DMS53 treated with DMSO at 0.1 percent for 48 hours (cell line): ENCODE measurements around the gene LHX8.
"Not testable (repeated sequence)": the region's sequence is repeated elsewhere in the genome, so short reads cannot be mapped to it uniquely, and the experiment has no call there.

Experiments used
- DNase-seq: peaks from one replicate; lab custom pipeline; 2025; ENCODE audit not compliant: unreplicated experiment; lab: John Stamatoyannopoulos, UW

Gene LHX8

GRCh38 chr1:75133750-75134646, at the start of gene LHX8:
TSS of gene LHX8 (plus strand) at chr1:75134388. CDS start at chr1:75136615, 2,227 bp downstream.
- DNase-seq = no peak

GRCh38 chr1:75085931-75086330, 48.3 kb upstream of the LHX8 start:
- no peak for DNase-seq

GRCh38 chr1:75087278-75087677, 46.9 kb upstream of the LHX8 start:
- DNase-seq = no peak

- DNase-seq = no peak
Measured at GRCh38 chr1:75092141-75092540, 42.0 kb upstream of the LHX8 start.

- no peak for DNase-seq
Measured at GRCh38 chr1:75097654-75098053, 36.5 kb upstream of the LHX8 start.

GRCh38 chr1:75099581-75099980, 34.6 kb upstream of the LHX8 start:
- no peak for DNase-seq

GRCh38 chr1:75100481-75101092, 33.6 kb upstream of the LHX8 start:
- DNase-seq = no peak

- DNase-seq = not testable (repeated sequence)
Measured at GRCh38 chr1:75112362-75112951, 21.7 kb upstream of the LHX8 start.

GRCh38 chr1:75115654-75116053, 18.5 kb upstream of the LHX8 start:
- no peak for DNase-seq

- DNase-seq = no peak
Measured at GRCh38 chr1:75123756-75124155, 10.4 kb upstream of the LHX8 start.

- no peak for DNase-seq
Measured at GRCh38 chr1:75124510-75124909, 9.7 kb upstream of the LHX8 start.

GRCh38 chr1:75125161-75125726, 8.9 kb upstream of the LHX8 start:
- no peak for DNase-seq

- DNase-seq = no peak
Measured at GRCh38 chr1:75126611-75127101, 7.5 kb upstream of the LHX8 start.

- DNase-seq = no peak
Measured at GRCh38 chr1:75127916-75128717, 6.1 kb upstream of the LHX8 start.

- DNase-seq = no peak
Measured at GRCh38 chr1:75129660-75129982, 4.6 kb upstream of the LHX8 start.

- no peak for DNase-seq
Measured at GRCh38 chr1:75129983-75130789, 4.0 kb upstream of the LHX8 start.

GRCh38 chr1:75130865-75131564, 3.2 kb upstream of the LHX8 start:
- no peak for DNase-seq

- no peak for DNase-seq
Measured at GRCh38 chr1:75131565-75132241, 2.5 kb upstream of the LHX8 start.

GRCh38 chr1:75132242-75132811, 1.9 kb upstream of the LHX8 start:
- no peak for DNase-seq
